ENCODE results near the gene DENR. TPM values are rescaled to one million over a fixed set of nuclear protein-coding genes. Genes with fewer than 3 reads are reported as not detected.
"Not testable (repeated sequence)": the region's sequence is repeated elsewhere in the genome, so short reads cannot be mapped to it uniquely, and the experiment has no call there.

DENR gene
- 49.1 and 51.1 TPM in 2 replicates for total RNA-seq

- TF ChIP-seq CTCF (conservative IDR thresholded peaks at IDR 0.05; ENCODE audit: low read depth, low read length), result peak; percentile 78
- peak; percentile 91 for DNase-seq (ENCODE audit: low read depth)
- H3K4me3 ChIP-seq (ENCODE audit: low read depth, low read length), result peak within 1 kb of the TSS; percentile 77
Measured at GRCh38 chr12:122752464-122753318, at the start of gene DENR. Gene DENR, plus strand, starts transcription at chr12:122752824. Its CDS starts 878 bp downstream, at chr12:122753702.

GRCh38 chr12:122702890-122703611 is 49.6 kb upstream of the DENR start, which contains the start of gene HCAR2:
Gene HCAR2, minus strand, starts transcription at chr12:122703357. Its CDS starts 74 bp downstream, at chr12:122703283.
- not testable (repeated sequence) for DNase-seq (ENCODE audit: low read depth); H3K4me3 ChIP-seq (ENCODE audit: low read depth, low read length)

- not testable (repeated sequence) for DNase-seq (ENCODE audit: low read depth)
Measured at GRCh38 chr12:122703841-122704240, 48.8 kb upstream of the DENR start.

GRCh38 chr12:122709287-122709686 is 43.3 kb upstream of the DENR start:
- not testable (repeated sequence) for H3K4me3 ChIP-seq (ENCODE audit: low read depth, low read length); DNase-seq (ENCODE audit: low read depth)

More at GRCh38 chr12:122703841-122704240, 48.8 kb upstream of the DENR start:
- not testable (repeated sequence) for H3K4me3 ChIP-seq (ENCODE audit: low read depth, low read length)

GRCh38 chr12:122710341-122710740 is 42.3 kb upstream of the DENR start:
- H3K4me3 ChIP-seq (ENCODE audit: low read depth, low read length); DNase-seq (ENCODE audit: low read depth): not testable (repeated sequence)

- DNase-seq (ENCODE audit: low read depth); H3K4me3 ChIP-seq (ENCODE audit: low read depth, low read length): not testable (repeated sequence)
Measured at GRCh38 chr12:122711266-122711665, 41.4 kb upstream of the DENR start.

- not testable (repeated sequence) for H3K4me3 ChIP-seq (ENCODE audit: low read depth, low read length); DNase-seq (ENCODE audit: low read depth)
Measured at GRCh38 chr12:122713491-122714188, 39.0 kb upstream of the DENR start.

GRCh38 chr12:122715211-122715610 is 37.4 kb upstream of the DENR start:
- not testable (repeated sequence) for H3K4me3 ChIP-seq (ENCODE audit: low read depth, low read length)

GRCh38 chr12:122716658-122717057 is 36.0 kb upstream of the DENR start, which contains the start of gene HCAR3:
Gene HCAR3, minus strand, starts transcription at chr12:122716811. Its CDS starts 74 bp downstream, at chr12:122716737.
- H3K4me3 ChIP-seq (ENCODE audit: low read depth, low read length); DNase-seq (ENCODE audit: low read depth): not testable (repeated sequence)

More at GRCh38 chr12:122715211-122715610, 37.4 kb upstream of the DENR start:
- DNase-seq (ENCODE audit: low read depth), result not testable (repeated sequence)

- no peak overlapping the region for H3K4me3 ChIP-seq (ENCODE audit: low read depth, low read length)
- TF ChIP-seq CTCF (conservative IDR thresholded peaks at IDR 0.05; ENCODE audit: low read depth, low read length), result no peak
- DNase-seq (ENCODE audit: low read depth), result no peak
Measured at GRCh38 chr12:122721057-122721545, 31.5 kb upstream of the DENR start.

GRCh38 chr12:122722387-122722786 is 30.2 kb upstream of the DENR start:
- DNase-seq (ENCODE audit: low read depth), result no peak
- H3K4me3 ChIP-seq (ENCODE audit: low read depth, low read length), result no peak overlapping the region
- no peak for TF ChIP-seq CTCF (conservative IDR thresholded peaks at IDR 0.05; ENCODE audit: low read depth, low read length)
